Psoas muscle (tissue), 8 donors: ENCODE measurements around the gene NUP133. TPM values are rescaled to one million over a fixed set of nuclear protein-coding genes. Genes with fewer than 3 reads are reported as not detected.
A peak's percentile ranks its signal among the peaks of the same experiment; 100 is the strongest.

Source experiments
- ATAC-seq, 4 donors: fragments of 200-7000 bp; cut with Tn5 transposase; one replicate each; pipeline ENCODE4 v1.9.1; 2020; ENCODE audit warnings: moderate library complexity in 3 of 4, mild to moderate bottlenecking in 2 of 4
- DNase-seq, 2 donors: peaks; one replicate each; pipeline ENCODE4 v3.0.0-alpha.2; 2020
- H3K27ac ChIP-seq: fragments of 200-600 bp; one replicate; pipeline ENCODE4 v1.8.0; 2022
- H3K27me3 ChIP-seq, 3 donors: fragments of 200-600 bp in 1 of 3; one replicate each; pipeline versions ENCODE4 v1.6.1 to v1.8.0; 2013 to 2022; ENCODE audit warnings: low read length in 2 of 3, mild to moderate bottlenecking in 2 of 3, moderate library complexity in 1 of 3; ENCODE audit not compliant: insufficient read depth in 3 of 3
- H3K36me3 ChIP-seq, 2 donors: fragments of 200-600 bp in 1 of 2; one replicate each; pipeline versions ENCODE4 v1.6.1 to v1.8.0; 2013 to 2022; ENCODE audit warnings: low read depth in 1 of 2, mild to moderate bottlenecking in 1 of 2, moderate library complexity in 1 of 2; ENCODE audit not compliant: insufficient read depth in 1 of 2
- H3K4me1 ChIP-seq: fragments of 200-600 bp; one replicate; pipeline ENCODE4 v1.8.0; 2022
- H3K4me3 ChIP-seq: fragments of 200-600 bp; one replicate; pipeline ENCODE4 v1.8.0; 2022; ENCODE audit warnings: mild to moderate bottlenecking
- H3K9me3 ChIP-seq: fragments of 200-600 bp; one replicate; pipeline ENCODE4 v1.8.0; 2022
- CTCF ChIP-seq: fragments of 200-600 bp; IDR thresholded peaks from one replicate; pipeline ENCODE4 v1.8.0; 2022; ENCODE audit warnings: antibody characterized with exemption
- WGBS, 3 donors: extraction: QIAGEN DNeasy Blood & Tissue Kit; methylation state at CpG; one replicate each; pipeline versions ENCODE4 v1.1.6 to v1.1.7; 2013; 5-methylcytosine and 5-hydroxymethylcytosine counted together
- intact Hi-C, 2 donors: fragments of 100-400 bp; cut with DNase I; formaldehyde crosslinking; loops; one replicate each; pipeline versions ENCODE4 v1.11.0 to v1.14.2; 2022
- polyA plus RNA-seq, 3 donors: library from polyadenylated mRNA; stranded (reverse); fragments of 200-250 nt; gene quantifications; one replicate each; pipeline ENCODE4 v1.2.3, GENCODE V29; 2013
- total RNA-seq, 4 donors: library from RNA; stranded (reverse); fragmentation: NEBNext Ultra II Directional in 2 of 4; extraction: Animal tissue kit (Norgen Biotek cat#: 25700) in 2 of 4; gene quantifications; one replicate each; pipeline versions ENCODE4 v1.2.1 to v1.2.4, GENCODE V29; 2021 to 2023
- donor health status: healthy with polysubstance abuse.
- donor health status: DM: no; HTN: no; CAD: no; lungs with moderate emphysema.
- donor health status: Bipolar disorder and iron deficiency.
- donor health status: healthy.
- donor health status: DM: yes; HTN: yes; CAD: no.
- donor health status: DM: no; HTN: no; CAD: no.
- donor health status: DM: no; HTN: no; CAD: no.
- donor health status: DM: yes; HTN: yes; CAD: no.

The NUP133 gene
- total and polyA plus RNA-seq, 7 donors, result 9.3 to 29.3 (median 24.1) TPM

- ATAC-seq, result no peak
- peaks cover 14 to 97% of the 10 kb centered on the region in 2 donors for H3K36me3 ChIP-seq
- TF ChIP-seq CTCF, result no peak
- no peaks in the 10 kb centered on the region for H3K27me3 ChIP-seq
- no peak overlapping the region for H3K4me3 ChIP-seq
- no peak overlapping the region for H3K27ac ChIP-seq
- intact Hi-C loops, result loop anchor here in 1 of 2 donors (10.0 kb wide), 1 partner anchor 115 kb away; the partner anchor contains the start of gene CCSAP
- 96 to 99% (median 98%) methylated on average over 3 of the region's 3 CpGs for WGBS, 3 donors
- H3K9me3 ChIP-seq, result no peaks in the 10 kb centered on the region
- peaks cover 12% of the 10 kb centered on the region for H3K4me1 ChIP-seq
- no peak for DNase-seq
These were observed 48.3 kb downstream of the NUP133 start for GRCh38 chr1:229459815-229460214.

- intact Hi-C loops, result loop anchor here in 1 of 2 donors (10.0 kb wide), 1 partner anchor 113 kb away; the partner anchor contains the start of gene CCSAP
- no peak for TF ChIP-seq CTCF
- no peaks in the 10 kb centered on the region for H3K9me3 ChIP-seq
- H3K27ac ChIP-seq, result no peak overlapping the region
- ATAC-seq (no peak), DNase-seq (no peak)
- no peaks in the 10 kb centered on the region for H3K27me3 ChIP-seq
- H3K4me3 ChIP-seq, result no peak overlapping the region
- 86 to 88% (median 87%) methylated on average over 4 of the region's 4 CpGs for WGBS, 3 donors
- peaks cover 12 to 91% of the 10 kb centered on the region in 2 donors for H3K36me3 ChIP-seq
- H3K4me1 ChIP-seq, result peaks cover 12% of the 10 kb centered on the region
These were observed 50.7 kb downstream of the NUP133 start for GRCh38 chr1:229457436-229457835.

GRCh38 chr1:229456016-229456415 lies 52.1 kb downstream of the NUP133 start:
- H3K9me3 ChIP-seq, result no peaks in the 10 kb centered on the region
- H3K27me3 ChIP-seq, result no peaks in the 10 kb centered on the region
- intact Hi-C loops, result loop anchor here in 1 of 2 donors (10.0 kb wide), 1 partner anchor 111 kb away; the partner anchor contains the start of gene CCSAP
- DNase-seq (no peak), ATAC-seq (no peak)
- peaks cover 6% of the 10 kb centered on the region for H3K4me1 ChIP-seq
- no peak overlapping the region for H3K27ac ChIP-seq
- WGBS, 3 donors, result 65 to 87% (median 74%) methylated on average over 3 of the region's 3 CpGs
- H3K36me3 ChIP-seq, result peaks cover 12 to 91% of the 10 kb centered on the region in 2 donors
- no peak overlapping the region for H3K4me3 ChIP-seq
- no peak for TF ChIP-seq CTCF

- no peaks in the 10 kb centered on the region for H3K9me3 ChIP-seq
These were observed 54.1 kb downstream of the NUP133 start for GRCh38 chr1:229454056-229454455.

More at GRCh38 chr1:229454056-229454455, 54.1 kb downstream of the NUP133 start:
- Histone ChIP-seq H3K4me1 (no peaks in the 10 kb centered on the region), H3K27ac (no peak overlapping the region), H3K4me3 (no peak overlapping the region), H3K27me3 (no peaks in the 10 kb centered on the region), H3K36me3 (peaks cover 3 to 92% of the 10 kb centered on the region in 2 donors)
- WGBS, 3 donors, result 88 to 90% (median 88%) methylated on average over 4 of the region's 4 CpGs
- intact Hi-C loops, result loop anchor here (5.0 to 10.0 kb wide), 2 partner anchors 82 to 109 kb away; partner anchors contain the start of gene CCSAP (in 1 of the 2)
- ATAC-seq (peak in 1 of 4 donors; percentile 39), DNase-seq (no peak)
- no peak for TF ChIP-seq CTCF
